ENCODE results near the gene TEKT3.

The TEKT3 gene

DNA sequence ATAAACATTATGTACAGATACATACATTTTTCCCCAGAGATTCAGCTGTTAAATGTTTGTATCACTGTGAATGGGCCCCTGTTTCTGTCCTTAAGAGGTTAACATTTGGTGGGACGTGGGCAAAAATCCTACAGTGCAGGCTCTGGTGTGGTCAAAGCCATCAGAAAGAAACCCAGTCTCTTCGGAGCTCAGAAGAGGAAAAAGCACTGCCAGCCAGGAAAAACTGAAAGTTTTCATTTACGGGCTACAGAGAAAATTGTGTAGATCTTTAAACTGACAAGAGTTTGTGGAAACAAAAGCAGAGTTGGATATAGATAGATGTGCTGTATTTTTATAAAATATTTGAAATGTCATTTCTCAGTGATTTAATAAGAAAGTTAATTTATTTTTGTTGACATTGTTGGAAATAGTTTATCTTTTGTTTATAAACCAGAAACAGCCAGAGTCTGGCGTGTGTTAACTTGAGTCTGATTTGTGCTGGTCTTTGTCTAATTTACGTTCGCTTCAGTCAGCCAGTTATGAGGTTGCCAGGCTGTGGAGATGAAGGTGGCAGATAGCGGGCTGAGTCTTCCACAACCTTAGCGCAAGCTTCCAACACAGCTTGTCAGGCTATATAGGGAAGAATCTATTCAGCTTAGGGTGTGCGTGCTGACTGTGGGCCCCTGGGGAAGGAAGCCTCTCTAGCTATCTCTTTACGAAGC is 9.5 kb upstream of the TEKT3 start:
- Histone ChIP-seq H3K4me3 (ENCODE audit: low read depth, low read length) (no peak overlapping the region), H3K27me3 (ENCODE audit: control insufficient read depth, insufficient read depth, low read length) (no peaks in the 10 kb centered on the region), H3K36me3 (ENCODE audit: control insufficient read depth, insufficient read depth, low read length) (no peaks in the 10 kb centered on the region), H3K9me3 (ENCODE audit: control insufficient read depth, insufficient read depth, low read depth, low read length) (no peaks in the 10 kb centered on the region), H3K9ac (ENCODE audit: low read length) (no peak overlapping the region), H3K27ac (ENCODE audit: low read depth, low read length) (no peak overlapping the region), H3K4me1 (ENCODE audit: control insufficient read depth, insufficient read depth, low read length) (peaks cover 9% of the 10 kb centered on the region; the same call in 1 of the 2 replicates)

DNA sequence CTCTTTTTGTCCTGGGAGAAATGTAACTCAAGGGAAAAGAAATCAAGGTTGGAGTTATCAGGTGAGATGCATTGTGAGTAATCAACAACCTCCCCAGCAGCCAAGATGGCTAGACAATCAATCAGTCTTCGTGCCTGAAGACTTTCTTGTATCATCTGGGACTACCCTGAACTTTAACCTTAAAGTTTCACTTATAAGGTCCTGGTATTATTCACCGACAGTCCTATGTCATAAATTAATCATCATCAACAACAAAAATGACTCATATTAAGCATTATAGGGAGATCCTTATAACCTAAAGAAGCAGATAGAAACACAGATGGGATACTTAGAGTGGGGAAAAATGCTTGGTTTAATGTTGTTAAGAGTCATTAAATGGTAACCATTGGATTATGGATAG is 7.7 kb upstream of the TEKT3 start:
- Histone ChIP-seq H3K27me3 (ENCODE audit: control insufficient read depth, insufficient read depth, low read length) (no peaks in the 10 kb centered on the region), H3K9ac (ENCODE audit: low read length) (no peak overlapping the region), H3K9me3 (ENCODE audit: control insufficient read depth, insufficient read depth, low read depth, low read length) (no peaks in the 10 kb centered on the region), H3K4me3 (ENCODE audit: low read depth, low read length) (no peak overlapping the region), H3K27ac (ENCODE audit: low read depth, low read length) (no peak overlapping the region), H3K4me1 (ENCODE audit: control insufficient read depth, insufficient read depth, low read length) (peaks cover 9% of the 10 kb centered on the region; the same call in 1 of the 2 replicates), H3K36me3 (ENCODE audit: control insufficient read depth, insufficient read depth, low read length) (no peaks in the 10 kb centered on the region)

DNA sequence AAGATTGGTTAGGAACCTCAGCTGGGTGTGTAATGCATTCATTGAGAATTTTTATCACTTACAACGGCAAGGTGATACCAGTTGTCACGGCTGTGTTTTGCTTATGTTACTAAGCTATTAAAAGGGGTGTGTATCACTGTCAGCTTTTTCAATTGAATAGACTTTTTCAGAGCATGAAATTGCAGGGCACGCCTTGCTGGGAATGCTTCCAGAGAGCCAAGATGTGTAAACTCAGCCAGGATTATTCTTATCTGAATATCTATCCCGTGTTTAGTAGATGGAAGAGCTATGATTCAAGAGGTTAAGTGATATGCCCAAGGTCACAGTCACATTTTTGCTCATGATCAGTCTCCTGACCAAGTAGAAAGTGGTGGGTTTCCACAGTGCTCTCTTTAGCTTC is 6.6 kb upstream of the TEKT3 start:
- H3K4me1 ChIP-seq (ENCODE audit: control insufficient read depth, insufficient read depth, low read length): peaks cover 9% of the 10 kb centered on the region; the same call in 1 of the 2 replicates
- no peak overlapping the region for H3K9ac ChIP-seq (ENCODE audit: low read length)
- H3K27me3 ChIP-seq (ENCODE audit: control insufficient read depth, insufficient read depth, low read length): peaks cover 6% of the 10 kb centered on the region; the same call in 1 of the 2 replicates
- H3K4me3 ChIP-seq (ENCODE audit: low read depth, low read length): no peak overlapping the region
- no peaks in the 10 kb centered on the region for H3K36me3 ChIP-seq (ENCODE audit: control insufficient read depth, insufficient read depth, low read length)
- H3K27ac ChIP-seq (ENCODE audit: low read depth, low read length): no peak overlapping the region
- no peaks in the 10 kb centered on the region for H3K9me3 ChIP-seq (ENCODE audit: control insufficient read depth, insufficient read depth, low read depth, low read length)

DNA sequence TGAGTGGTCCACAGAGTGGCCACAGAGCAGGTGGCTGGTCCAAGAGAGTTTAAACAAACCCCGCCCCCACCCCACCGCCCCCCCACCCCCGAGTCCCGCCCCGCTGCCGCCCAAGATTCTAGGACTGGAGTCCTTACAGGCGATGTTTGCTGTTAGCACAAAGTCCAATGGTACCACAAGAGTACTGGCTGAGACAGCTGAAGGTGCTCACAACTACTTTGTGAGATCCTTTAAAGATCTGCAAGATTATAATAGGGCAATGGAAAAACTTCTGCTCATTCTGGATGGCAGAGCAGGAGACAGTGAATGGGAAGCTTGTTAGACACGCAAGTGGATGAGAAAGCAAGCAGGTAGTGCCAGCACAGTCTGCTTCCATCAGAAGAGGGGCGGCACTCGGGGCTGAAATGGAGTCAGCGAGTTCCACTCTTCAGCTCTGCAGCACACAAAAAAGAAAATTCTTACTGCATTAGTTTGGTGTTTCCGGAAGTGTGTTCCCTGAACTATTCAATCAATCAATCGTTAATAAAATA is 4.7 kb upstream of the TEKT3 start:
- H3K4me3 ChIP-seq (ENCODE audit: low read depth, low read length): no peak overlapping the region
- no peak overlapping the region for H3K9ac ChIP-seq (ENCODE audit: low read length)
- H3K9me3 ChIP-seq (ENCODE audit: control insufficient read depth, insufficient read depth, low read depth, low read length): no peaks in the 10 kb centered on the region
- H3K27ac ChIP-seq (ENCODE audit: low read depth, low read length): no peak overlapping the region
- H3K36me3 ChIP-seq (ENCODE audit: control insufficient read depth, insufficient read depth, low read length): no peaks in the 10 kb centered on the region
- peaks cover 1% of the 10 kb centered on the region; the same call in 1 of the 2 replicates for H3K4me1 ChIP-seq (ENCODE audit: control insufficient read depth, insufficient read depth, low read length)
- peaks cover 20% of the 10 kb centered on the region for H3K27me3 ChIP-seq (ENCODE audit: control insufficient read depth, insufficient read depth, low read length)

DNA sequence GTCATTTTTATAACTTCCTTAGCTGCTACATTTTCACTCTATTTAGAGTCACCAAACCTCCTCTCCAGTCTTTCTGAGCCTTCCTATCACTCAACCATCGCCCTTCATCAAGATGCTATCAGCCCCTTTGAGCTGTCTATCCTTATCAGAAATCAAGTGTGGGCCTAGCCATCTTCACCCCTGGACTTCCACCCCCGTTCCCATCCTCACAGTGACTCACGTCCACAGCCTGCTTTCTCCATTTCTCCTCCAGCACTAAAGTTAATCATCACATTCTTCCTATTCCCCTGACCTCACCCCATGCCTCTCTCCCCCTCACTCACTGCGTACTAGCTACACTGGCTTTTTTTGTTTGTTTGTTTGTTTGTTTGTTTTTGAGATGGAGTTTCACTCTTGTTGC is 2.4 kb upstream of the TEKT3 start:
- no peak overlapping the region for H3K4me3 ChIP-seq (ENCODE audit: low read depth, low read length)
- no peaks in the 10 kb centered on the region for H3K4me1 ChIP-seq (ENCODE audit: control insufficient read depth, insufficient read depth, low read length)
- H3K27ac ChIP-seq (ENCODE audit: low read depth, low read length): no peak overlapping the region
- no peaks in the 10 kb centered on the region for H3K9me3 ChIP-seq (ENCODE audit: control insufficient read depth, insufficient read depth, low read depth, low read length)
- H3K36me3 ChIP-seq (ENCODE audit: control insufficient read depth, insufficient read depth, low read length): no peaks in the 10 kb centered on the region
- no peak overlapping the region for H3K9ac ChIP-seq (ENCODE audit: low read length)
- H3K27me3 ChIP-seq (ENCODE audit: control insufficient read depth, insufficient read depth, low read length): peaks cover 27% of the 10 kb centered on the region

DNA sequence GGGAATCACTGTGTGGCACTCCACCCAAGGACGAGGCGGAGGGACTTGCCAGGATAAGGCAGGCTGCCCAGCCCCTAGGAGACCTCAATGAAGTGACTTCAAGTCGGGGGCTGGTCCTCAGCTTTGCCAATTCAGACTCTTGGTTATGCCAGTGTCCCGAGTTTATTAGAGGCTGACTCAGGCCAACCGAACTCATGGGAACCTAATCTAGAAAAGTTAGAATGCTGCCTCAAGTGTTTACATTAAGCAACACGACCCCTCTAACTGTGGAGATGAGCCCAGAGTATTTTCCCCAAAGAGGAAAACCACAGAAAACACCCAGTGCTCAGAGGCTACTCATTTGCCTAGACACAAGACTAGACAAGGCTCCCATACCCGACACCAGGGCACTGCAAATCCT is 1.1 kb upstream of the TEKT3 start:
- no peak overlapping the region for H3K9ac ChIP-seq (ENCODE audit: low read length)
- no peak overlapping the region for H3K27ac ChIP-seq (ENCODE audit: low read depth, low read length)
- peaks cover 27% of the 10 kb centered on the region for H3K27me3 ChIP-seq (ENCODE audit: control insufficient read depth, insufficient read depth, low read length)
- no peaks in the 10 kb centered on the region for H3K36me3 ChIP-seq (ENCODE audit: control insufficient read depth, insufficient read depth, low read length)
- H3K4me3 ChIP-seq (ENCODE audit: low read depth, low read length): no peak overlapping the region
- H3K9me3 ChIP-seq (ENCODE audit: control insufficient read depth, insufficient read depth, low read depth, low read length): 0 out of 2 replicates have a peak, but pooled peaks cover 5% of the 10 kb centered on the region
- H3K4me1 ChIP-seq (ENCODE audit: control insufficient read depth, insufficient read depth, low read length): no peaks in the 10 kb centered on the region

DNA sequence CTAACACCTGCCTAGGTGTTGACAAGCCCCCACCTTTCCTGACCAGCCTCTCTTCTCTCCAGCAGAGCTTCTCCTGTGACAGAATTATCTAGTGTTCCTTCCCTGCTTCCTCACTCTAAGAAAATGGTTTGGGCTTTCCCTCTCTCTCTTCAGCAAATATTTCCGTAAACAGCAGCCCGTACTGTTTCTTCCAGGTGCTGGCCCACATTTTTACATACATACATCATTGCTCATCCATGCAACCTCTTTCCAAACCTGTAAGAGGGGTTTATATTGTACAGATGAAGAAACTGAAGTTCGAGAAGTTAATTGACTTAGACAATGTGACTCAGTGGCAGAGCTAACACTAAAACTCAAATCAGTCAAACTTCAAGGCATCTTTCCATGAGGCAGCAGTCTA is 569 bp upstream of the TEKT3 start:
- no peaks in the 10 kb centered on the region for H3K4me1 ChIP-seq (ENCODE audit: control insufficient read depth, insufficient read depth, low read length)
- H3K4me3 ChIP-seq (ENCODE audit: low read depth, low read length): peak overlapping the region; percentile 75
- H3K9ac ChIP-seq (ENCODE audit: low read length): no peak overlapping the region
- H3K36me3 ChIP-seq (ENCODE audit: control insufficient read depth, insufficient read depth, low read length): no peaks in the 10 kb centered on the region
- H3K9me3 ChIP-seq (ENCODE audit: control insufficient read depth, insufficient read depth, low read depth, low read length): 0 out of 2 replicates have a peak, but pooled peaks cover 5% of the 10 kb centered on the region
- peaks cover 27% of the 10 kb centered on the region for H3K27me3 ChIP-seq (ENCODE audit: control insufficient read depth, insufficient read depth, low read length)
- no peak overlapping the region for H3K27ac ChIP-seq (ENCODE audit: low read depth, low read length)

DNA sequence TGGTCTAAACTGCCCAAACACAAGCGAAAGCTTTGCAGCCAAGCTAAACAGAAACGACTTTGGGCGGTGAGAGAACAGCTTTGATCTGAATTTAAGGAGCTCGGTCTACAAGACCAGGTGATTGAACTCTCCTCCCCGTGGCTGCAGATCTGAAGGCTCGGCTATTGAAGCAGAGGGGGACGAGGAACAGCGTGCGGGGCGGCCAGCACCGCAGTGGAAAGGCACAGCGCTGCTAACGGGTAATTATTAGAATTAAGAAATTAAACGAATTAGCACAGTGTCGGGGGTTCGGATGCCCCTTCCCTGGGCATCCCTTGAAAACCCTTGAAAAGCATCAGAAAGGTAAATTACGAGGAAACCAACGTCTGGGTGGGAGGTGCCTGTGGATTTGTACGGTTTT is 431 bp downstream of the TEKT3 start:
- Histone ChIP-seq H3K4me1 (ENCODE audit: control insufficient read depth, insufficient read depth, low read length) (no peaks in the 10 kb centered on the region), H3K4me3 (ENCODE audit: low read depth, low read length) (peak overlapping the region; percentile 75), H3K9ac (ENCODE audit: low read length) (peak overlapping the region; percentile 25), H3K9me3 (ENCODE audit: control insufficient read depth, insufficient read depth, low read depth, low read length) (peaks cover 5% of the 10 kb centered on the region; the same call in 1 of the 2 replicates), H3K27ac (ENCODE audit: low read depth, low read length) (no peak overlapping the region), H3K36me3 (ENCODE audit: control insufficient read depth, insufficient read depth, low read length) (no peaks in the 10 kb centered on the region), H3K27me3 (ENCODE audit: control insufficient read depth, insufficient read depth, low read length) (peaks cover 27% of the 10 kb centered on the region)

DNA sequence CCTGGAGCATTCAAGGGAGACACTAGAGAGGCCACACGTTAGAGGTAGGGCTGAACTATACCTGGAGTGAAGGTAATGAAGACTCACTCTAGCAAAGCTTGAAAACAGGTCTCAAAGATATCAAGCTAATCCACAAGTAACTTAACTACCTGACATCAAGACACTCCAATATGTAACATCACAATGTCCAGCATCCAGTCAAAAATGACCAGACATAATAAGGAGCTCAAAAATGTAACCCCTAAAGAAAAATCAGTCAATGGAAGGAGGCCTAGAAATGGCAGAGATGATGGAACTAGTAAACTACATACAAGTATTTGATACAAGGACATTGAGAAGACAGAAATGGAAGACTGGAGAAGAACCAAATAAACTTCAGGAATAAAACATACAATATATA is 6.0 kb downstream of the TEKT3 start:
- H3K36me3 ChIP-seq (ENCODE audit: control insufficient read depth, insufficient read depth, low read length): no peaks in the 10 kb centered on the region

DNA sequence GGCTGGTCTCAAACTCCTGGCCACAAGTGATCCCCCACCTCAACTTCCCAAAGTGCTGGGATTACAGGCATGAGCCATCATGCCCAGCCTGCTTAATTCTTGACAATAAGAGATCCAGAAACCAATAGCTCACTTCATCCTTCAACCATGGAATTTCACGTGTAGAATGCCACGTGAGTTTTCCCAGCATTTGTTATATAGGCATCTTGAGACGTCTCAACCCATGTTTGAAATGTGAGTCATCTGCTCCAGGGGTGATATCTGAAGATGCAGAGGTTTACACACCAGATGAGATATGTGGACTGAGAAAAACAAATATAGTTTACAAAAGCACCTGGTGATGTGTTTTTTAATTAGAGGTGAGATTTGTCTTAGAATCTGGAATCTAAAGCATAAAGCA is 7.1 kb downstream of the TEKT3 start:
- H3K4me1 ChIP-seq (ENCODE audit: control insufficient read depth, insufficient read depth, low read length): peaks cover 13% of the 10 kb centered on the region
- H3K4me3 ChIP-seq (ENCODE audit: low read depth, low read length): no peak overlapping the region
- H3K27ac ChIP-seq (ENCODE audit: low read depth, low read length): no peak overlapping the region
- no peaks in the 10 kb centered on the region for H3K27me3 ChIP-seq (ENCODE audit: control insufficient read depth, insufficient read depth, low read length)
- H3K36me3 ChIP-seq (ENCODE audit: control insufficient read depth, insufficient read depth, low read length): no peaks in the 10 kb centered on the region
- H3K9me3 ChIP-seq (ENCODE audit: control insufficient read depth, insufficient read depth, low read depth, low read length): peaks cover 11% of the 10 kb centered on the region; the same call in 1 of the 2 replicates
- no peak overlapping the region for H3K9ac ChIP-seq (ENCODE audit: low read length)

More for the DNA sequence above, 6.0 kb downstream of the TEKT3 start:
- H3K9me3 ChIP-seq (ENCODE audit: control insufficient read depth, insufficient read depth, low read depth, low read length): peaks cover 11% of the 10 kb centered on the region; the same call in 1 of the 2 replicates
- peaks cover 13% of the 10 kb centered on the region for H3K4me1 ChIP-seq (ENCODE audit: control insufficient read depth, insufficient read depth, low read length)
- H3K27me3 ChIP-seq (ENCODE audit: control insufficient read depth, insufficient read depth, low read length): peaks cover 1% of the 10 kb centered on the region; the same call in 1 of the 2 replicates
- H3K27ac ChIP-seq (ENCODE audit: low read depth, low read length): no peak overlapping the region
- H3K4me3 ChIP-seq (ENCODE audit: low read depth, low read length): no peak overlapping the region
- H3K9ac ChIP-seq (ENCODE audit: low read length): no peak overlapping the region

DNA sequence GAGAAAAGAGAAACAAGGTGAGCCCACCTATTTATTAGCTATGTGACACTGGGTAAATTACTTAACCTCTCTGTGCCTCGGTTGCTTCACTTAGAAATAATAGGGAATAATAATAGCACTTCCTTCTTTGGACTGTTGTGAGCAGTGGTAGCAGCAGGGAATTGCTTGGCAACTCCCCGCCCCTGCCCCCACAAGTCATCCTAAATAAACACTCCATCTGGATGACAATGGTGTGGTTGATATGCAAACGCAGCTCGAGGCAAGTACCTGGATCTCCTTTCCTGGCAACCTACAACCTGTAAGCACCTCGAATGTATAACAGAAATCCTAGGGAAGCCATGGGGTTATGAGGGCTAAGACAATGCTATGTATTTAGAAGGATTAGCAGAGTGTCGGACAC is 9.1 kb downstream of the TEKT3 start:
- H3K9me3 ChIP-seq (ENCODE audit: control insufficient read depth, insufficient read depth, low read depth, low read length): peaks cover 7% of the 10 kb centered on the region; the same call in 1 of the 2 replicates
- no peak overlapping the region for H3K27ac ChIP-seq (ENCODE audit: low read depth, low read length)
- H3K36me3 ChIP-seq (ENCODE audit: control insufficient read depth, insufficient read depth, low read length): no peaks in the 10 kb centered on the region
- H3K4me1 ChIP-seq (ENCODE audit: control insufficient read depth, insufficient read depth, low read length): peaks cover 13% of the 10 kb centered on the region
- H3K9ac ChIP-seq (ENCODE audit: low read length): no peak overlapping the region
- H3K27me3 ChIP-seq (ENCODE audit: control insufficient read depth, insufficient read depth, low read length): no peaks in the 10 kb centered on the region
- H3K4me3 ChIP-seq (ENCODE audit: low read depth, low read length): peak overlapping the region; percentile 41

Data from HUES6 (cell line).